Keratinocyte (primary cell): ENCODE results near the gene NEK3. TPM values are rescaled to one million over a fixed set of nuclear protein-coding genes. Genes with fewer than 3 reads are reported as not detected.
"Not testable (repeated sequence)": the region's sequence is repeated elsewhere in the genome, so short reads cannot be mapped to it uniquely, and the experiment has no call there.

Experiments used
- DNase-seq: peaks from one replicate; pipeline ENCODE4 v3.0.0-alpha.2; 2011; ENCODE audit warnings: low read depth, missing footprints, low spot score
- FAIRE-seq: peaks from 2 replicates; lab custom pipeline; 2011; peaks lifted over from hg19 to GRCh38; lab: Jason Lieb, UNC
- H2AFZ ChIP-seq: 2 replicates; pipeline ENCODE4 v1.6.0; 2012; ENCODE audit warnings: low read length, control low read depth, inconsistent platforms; ENCODE audit not compliant: control insufficient read depth
- H3K27ac ChIP-seq: 2 replicates; pipeline ENCODE4 v1.5.1; 2011; ENCODE audit warnings: low read length; ENCODE audit not compliant: control insufficient read depth, insufficient read depth
- H3K27me3 ChIP-seq: 3 replicates; pipeline ENCODE4 v1.6.0; 2011; ENCODE audit warnings: low read length; ENCODE audit not compliant: control insufficient read depth, insufficient read depth; ENCODE audit errors: extremely low read depth
- H3K36me3 ChIP-seq, 2 experiments: 2 replicates in 1 of 2; 3 replicates in 1 of 2; pipeline ENCODE4 v1.5.1; 2011; ENCODE audit warnings: low read length in 2 of 2, mild to moderate bottlenecking in 1 of 2; ENCODE audit not compliant: control insufficient read depth in 2 of 2, insufficient read depth in 2 of 2; ENCODE audit errors: extremely low read depth in 1 of 2
- H3K4me1 ChIP-seq: 3 replicates; pipeline ENCODE4 v1.5.1; 2011; ENCODE audit warnings: low read length; ENCODE audit not compliant: control insufficient read depth, insufficient read depth; ENCODE audit errors: extremely low read depth
- H3K4me2 ChIP-seq: 3 replicates; pipeline ENCODE4 v1.6.0; 2011; ENCODE audit warnings: low read depth, low read length; ENCODE audit not compliant: control insufficient read depth, insufficient read depth; ENCODE audit errors: extremely low read depth
- H3K4me3 ChIP-seq, 3 experiments: fragments of 200-600 bp in 1 of 3; sonication (generic) in 1 of 3; 2 replicates in 2 of 3; 3 replicates in 1 of 3; pipeline ENCODE4 v1.5.1; 2011 to 2016; ENCODE audit warnings: low read length in 3 of 3, mild to moderate bottlenecking in 3 of 3, control low read depth in 2 of 3, inconsistent platforms in 1 of 3, low read depth in 1 of 3, mixed read lengths in 1 of 3, mixed run types in 1 of 3, moderate library complexity in 1 of 3; ENCODE audit not compliant: control insufficient read depth in 2 of 3, insufficient read depth in 2 of 3; ENCODE audit errors: extremely low read depth in 1 of 3
- H3K79me2 ChIP-seq: 2 replicates; pipeline ENCODE4 v1.6.0; 2012; ENCODE audit warnings: low read length; ENCODE audit not compliant: control insufficient read depth, insufficient read depth
- H3K9ac ChIP-seq: 3 replicates; pipeline ENCODE4 v1.6.0; 2011; ENCODE audit warnings: low read length; ENCODE audit not compliant: control insufficient read depth, insufficient read depth; ENCODE audit errors: extremely low read depth
- H3K9me1 ChIP-seq: 3 replicates; pipeline ENCODE4 v1.6.0; 2011; ENCODE audit warnings: low read length; ENCODE audit not compliant: control insufficient read depth, insufficient read depth; ENCODE audit errors: extremely low read depth
- H3K9me3 ChIP-seq: 2 replicates; pipeline ENCODE4 v1.5.1; 2012; ENCODE audit warnings: low read depth, low read length; ENCODE audit not compliant: control insufficient read depth
- H4K20me1 ChIP-seq: 3 replicates; pipeline ENCODE4 v1.6.0; 2011; ENCODE audit warnings: low read length; ENCODE audit not compliant: control insufficient read depth, insufficient read depth; ENCODE audit errors: extremely low read depth
- EZH2 ChIP-seq: IDR thresholded peaks from one replicate; pipeline ENCODE4 v1.6.1; 2012; ENCODE audit warnings: inconsistent platforms, mild to moderate bottlenecking, low read length, moderate library complexity
- dilution Hi-C: fragments of 300-500 bp; cut with MboI; formaldehyde crosslinking; loops from one replicate; pipeline ENCODE4 v1.7.0; 2020; ENCODE audit warnings: low sequenced_read_pairs; ENCODE audit not compliant: extremely low pct_ligation_motif_present
- polyA plus RNA-seq, 5 experiments: library from polyadenylated mRNA; depleted of rRNA in 3 of 5; stranded (reverse) in 3 of 5; stranded (forward) in 1 of 5; unstranded in 1 of 5; fragments of >200 nt; gene quantifications; 1 replicate in 1 of 5; 2 replicates in 3 of 5; 3 replicates in 1 of 5; pipeline versions ENCODE4 v1.2.1 to v1.2.3, GENCODE V29; 2011 to 2012; ENCODE audit warnings: missing spikeins in 2 of 5, low read depth in 1 of 5, low replicate concordance in 1 of 5
- TF ChIP-seq, protein P1 (sequence below), 3 experiments: IDR thresholded peaks in 1 of 3; conservative IDR thresholded peaks in 1 of 3; optimal IDR thresholded peaks in 1 of 3; 2 replicates in 2 of 3; 3 replicates in 1 of 3; pipeline versions ENCODE3 to v1.5.1; 2011; ENCODE audit warnings: low read length in 3 of 3, mild to moderate bottlenecking in 3 of 3, moderate library complexity in 2 of 3, control low read depth in 1 of 3, inconsistent platforms in 1 of 3; ENCODE audit not compliant: insufficient read depth in 2 of 3; ENCODE audit errors: extremely low read depth in 1 of 3

The NEK3 gene
- polyA plus RNA-seq, 1 donor (not counting 4 experiments of a cell fraction or from before 2014, with no cell fraction given) = 11.1 TPM

DNA sequence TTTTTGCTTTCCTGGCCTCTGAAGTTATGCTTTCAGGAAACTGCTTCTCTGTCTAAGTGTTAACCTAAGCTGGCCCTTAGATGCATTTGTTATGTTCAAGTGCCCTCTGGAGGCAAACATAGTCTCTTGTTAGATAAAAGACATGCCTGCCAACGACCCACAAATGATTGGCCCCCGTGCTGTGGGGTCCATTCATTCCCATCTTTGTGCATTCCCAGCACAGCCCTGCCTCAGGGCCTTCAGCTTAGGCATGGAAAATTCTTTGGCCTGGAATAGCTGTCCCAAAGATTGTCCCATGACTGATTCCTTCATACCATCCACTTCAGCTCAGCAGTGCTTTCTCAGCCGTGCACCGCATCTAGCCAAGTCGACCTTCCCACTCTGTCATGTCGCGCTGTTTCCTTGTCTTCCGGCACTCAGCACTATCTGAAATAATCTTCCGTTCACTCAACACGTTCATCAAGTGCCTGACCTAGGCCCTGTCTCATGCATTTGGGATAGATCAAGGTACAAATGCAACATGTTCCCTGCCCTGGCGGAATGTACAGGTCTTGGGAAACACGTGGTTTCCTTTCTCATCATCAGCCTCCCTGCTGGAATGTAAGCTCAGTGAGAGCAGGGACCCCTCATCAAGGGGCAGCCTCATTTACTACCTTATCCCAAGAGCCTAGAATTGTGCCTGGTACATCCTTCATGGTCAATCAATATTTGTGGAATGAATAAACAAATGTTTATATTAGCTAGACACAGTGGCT is 42.2 kb upstream of the NEK3 start:
- TF ChIP-seq, protein P1, sequence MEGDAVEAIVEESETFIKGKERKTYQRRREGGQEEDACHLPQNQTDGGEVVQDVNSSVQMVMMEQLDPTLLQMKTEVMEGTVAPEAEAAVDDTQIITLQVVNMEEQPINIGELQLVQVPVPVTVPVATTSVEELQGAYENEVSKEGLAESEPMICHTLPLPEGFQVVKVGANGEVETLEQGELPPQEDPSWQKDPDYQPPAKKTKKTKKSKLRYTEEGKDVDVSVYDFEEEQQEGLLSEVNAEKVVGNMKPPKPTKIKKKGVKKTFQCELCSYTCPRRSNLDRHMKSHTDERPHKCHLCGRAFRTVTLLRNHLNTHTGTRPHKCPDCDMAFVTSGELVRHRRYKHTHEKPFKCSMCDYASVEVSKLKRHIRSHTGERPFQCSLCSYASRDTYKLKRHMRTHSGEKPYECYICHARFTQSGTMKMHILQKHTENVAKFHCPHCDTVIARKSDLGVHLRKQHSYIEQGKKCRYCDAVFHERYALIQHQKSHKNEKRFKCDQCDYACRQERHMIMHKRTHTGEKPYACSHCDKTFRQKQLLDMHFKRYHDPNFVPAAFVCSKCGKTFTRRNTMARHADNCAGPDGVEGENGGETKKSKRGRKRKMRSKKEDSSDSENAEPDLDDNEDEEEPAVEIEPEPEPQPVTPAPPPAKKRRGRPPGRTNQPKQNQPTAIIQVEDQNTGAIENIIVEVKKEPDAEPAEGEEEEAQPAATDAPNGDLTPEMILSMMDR (optimal IDR thresholded peaks at IDR 0.05 in 1 of 3, IDR thresholded peaks at IDR 0.05 in 1 of 3, conservative IDR thresholded peaks at IDR 0.05 in 1 of 3; ENCODE audit: extremely low read depth in 1 of 3, insufficient read depth in 2 of 3, low read length in 3 of 3) = peak in 1 of 3 experiments; percentile 33
- H3K4me2 ChIP-seq, H3K9me3 ChIP-seq, H3K4me3 ChIP-seq, H3K27me3 ChIP-seq, H3K27ac ChIP-seq, H2AFZ ChIP-seq, dilution Hi-C loops, FAIRE-seq, H3K36me3 ChIP-seq, H3K9me1 ChIP-seq, H3K4me1 ChIP-seq, H3K9ac ChIP-seq, DNase-seq, H4K20me1 ChIP-seq, H3K79me2 ChIP-seq: not testable (repeated sequence)

DNA sequence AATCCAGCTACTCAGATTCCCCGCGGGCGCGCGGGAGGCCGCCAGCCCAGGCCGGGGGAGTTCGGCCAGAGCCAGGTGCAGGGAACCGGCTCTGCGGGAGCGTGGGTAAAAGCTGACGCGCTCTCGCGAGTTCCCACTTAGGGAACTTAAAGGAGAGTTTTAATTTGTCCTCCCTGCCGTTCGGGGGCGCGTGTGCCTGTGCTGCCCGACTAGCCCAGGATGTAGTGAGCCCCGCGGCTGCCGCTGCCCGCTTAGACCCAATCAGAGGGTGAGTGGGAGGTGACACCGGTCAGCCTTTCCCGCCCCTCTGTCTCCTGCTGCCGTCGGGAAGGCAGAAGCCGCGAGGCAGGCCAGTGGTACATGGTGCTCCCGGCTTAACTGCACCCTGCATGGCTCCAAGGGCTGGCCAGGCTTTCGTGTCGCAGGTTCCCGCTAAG is 36.0 kb upstream of the NEK3 start:
- peak overlapping the region; percentile 80 for H3K27ac ChIP-seq
- no peaks in the 10 kb centered on the region for H4K20me1 ChIP-seq

More for the DNA sequence above, 36.0 kb upstream of the NEK3 start:
- no peaks in the 10 kb centered on the region for H3K9me1 ChIP-seq
- H3K4me2 ChIP-seq = peak overlapping the region; percentile 70
- H3K4me1 ChIP-seq = peaks cover 7% of the 10 kb centered on the region
- peaks cover 30% of the 10 kb centered on the region for H3K79me2 ChIP-seq
- H3K9me3 ChIP-seq = no peaks in the 10 kb centered on the region
- peak overlapping the region; percentile 98 for H2AFZ ChIP-seq
- no peaks in the 10 kb centered on the region for H3K36me3 ChIP-seq
- peak overlapping the region; percentile 69 to 99 (median 85) for H3K4me3 ChIP-seq
- H3K9ac ChIP-seq = peak overlapping the region; percentile 84
- TF ChIP-seq, protein P1 (optimal IDR thresholded peaks at IDR 0.05 in 1 of 3, IDR thresholded peaks at IDR 0.05 in 1 of 3, conservative IDR thresholded peaks at IDR 0.05 in 1 of 3; ENCODE audit: extremely low read depth in 1 of 3, insufficient read depth in 2 of 3, low read length in 3 of 3) = peak in 1 of 3 experiments; percentile 58
- no peak for TF ChIP-seq EZH2
- dilution Hi-C loops = no loop called here
- H3K27me3 ChIP-seq = no peaks in the 10 kb centered on the region
- FAIRE-seq (no peak), DNase-seq (no peak)
